Measurements from ENCODE around the gene DUOXA1.

Gene DUOXA1

DNA sequence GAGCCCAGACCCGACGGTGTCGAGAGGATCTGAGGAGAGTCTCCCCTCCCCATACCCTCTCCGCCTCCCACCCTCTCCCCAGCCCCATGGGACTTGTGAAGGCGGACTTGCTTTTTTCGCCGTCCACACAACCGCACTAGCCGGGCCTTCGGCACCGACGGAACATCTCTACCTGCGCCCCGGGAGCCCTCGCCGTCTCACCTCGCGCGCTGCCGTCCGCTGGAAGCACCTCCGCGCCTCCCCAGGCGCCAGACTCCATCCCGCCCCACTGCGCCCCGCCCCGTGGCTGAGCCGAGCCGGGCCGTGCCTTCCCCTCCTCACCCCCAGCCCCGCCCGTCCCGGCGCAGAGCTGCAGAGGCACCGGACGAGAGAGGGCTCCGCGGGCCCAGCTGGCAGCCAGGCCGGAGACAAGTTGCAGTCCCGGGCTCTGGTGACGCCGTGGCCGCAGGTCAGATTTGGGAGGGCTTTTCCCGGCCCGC, at the start of gene DUOXA1, which contains the start of gene DUOX1:
DUOXA1 (minus strand) TSS at position 229 of the 479 bp plus-strand sequence. CDS start 6,865 bp downstream, outside the sequence.
DUOX1 (plus strand) TSS at position 344 of the 479 bp plus-strand sequence. CDS start 1,973 bp downstream, outside the sequence.
- peak; percentile 73 for DNase-seq (ENCODE audit: low spot score)

- DNase-seq (ENCODE audit: low spot score) = no peak
These were observed 47.6 kb upstream of the DUOXA1 start for GRCh38 chr15:45177285-45177684.

DNA sequence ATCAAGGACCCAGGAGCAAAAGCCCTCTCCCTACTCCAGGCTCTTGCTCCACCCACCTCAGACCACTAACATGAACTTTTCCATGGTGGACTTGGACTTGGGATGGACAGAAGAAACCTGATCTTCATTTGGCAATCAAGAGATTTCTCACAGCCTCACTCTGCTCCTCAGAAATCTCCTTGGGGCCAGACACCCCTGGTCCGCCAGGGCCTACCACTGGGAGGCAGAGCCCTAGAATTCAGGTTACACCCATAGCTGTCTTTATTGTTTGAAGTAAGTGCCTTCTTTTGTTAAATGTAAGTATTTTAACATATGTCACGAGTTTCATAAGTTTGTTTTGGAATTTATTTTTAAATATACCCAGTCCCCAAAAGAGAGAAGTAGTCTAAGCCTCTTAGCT, 44.9 kb upstream of the DUOXA1 start:
- DNase-seq (ENCODE audit: low spot score) = no peak

- no peak for DNase-seq (ENCODE audit: low spot score)
These were observed 44.4 kb upstream of the DUOXA1 start for GRCh38 chr15:45174069-45174468.

DNA sequence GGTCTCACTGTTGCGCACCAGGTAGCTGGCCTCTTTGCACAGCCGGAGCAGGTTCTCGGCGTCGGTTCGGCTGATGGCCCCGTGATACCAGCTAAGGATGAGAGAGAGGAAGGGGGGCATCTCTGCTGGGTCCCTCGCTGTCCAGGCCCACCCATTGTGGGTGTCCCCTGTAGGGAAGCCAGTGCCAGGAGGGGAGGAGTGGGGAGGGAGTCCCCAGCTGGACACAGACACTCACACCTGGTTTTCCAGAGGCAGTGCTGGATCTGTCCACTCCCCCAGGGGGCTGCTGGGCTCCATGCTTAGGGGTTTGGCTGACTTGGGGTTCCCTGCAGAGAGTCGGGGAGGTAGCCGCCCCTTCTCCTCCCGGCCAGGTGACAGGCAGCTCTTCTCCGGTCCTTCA, 42.2 kb upstream of the DUOXA1 start:
- no peak for DNase-seq (ENCODE audit: low spot score)

- no peak for DNase-seq (ENCODE audit: low spot score)
These were observed 40.2 kb upstream of the DUOXA1 start for GRCh38 chr15:45169608-45170480.

- no peak for DNase-seq (ENCODE audit: low spot score)
These were observed 39.3 kb upstream of the DUOXA1 start for GRCh38 chr15:45168751-45169551.

DNA sequence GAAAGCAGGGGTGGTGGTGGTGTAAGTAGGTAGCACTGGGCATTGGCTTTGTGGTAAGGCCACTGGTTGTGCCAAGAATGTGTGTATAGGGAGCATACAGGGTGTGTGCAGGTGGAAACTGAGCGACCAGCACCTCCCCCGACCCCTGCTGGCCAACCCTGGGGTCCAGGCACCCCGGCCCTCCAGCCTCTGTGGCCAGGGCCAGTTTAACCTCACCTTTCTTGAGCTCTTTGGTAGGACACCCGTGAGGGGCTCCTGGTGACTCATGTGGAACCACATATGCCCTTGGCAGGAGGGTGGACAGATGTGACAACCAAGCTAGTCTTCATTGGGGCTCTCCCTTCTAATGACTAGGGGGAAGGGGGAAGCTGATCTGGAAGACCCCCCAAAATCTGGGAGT, 38.6 kb upstream of the DUOXA1 start:
- no peak for DNase-seq (ENCODE audit: low spot score)

DNA sequence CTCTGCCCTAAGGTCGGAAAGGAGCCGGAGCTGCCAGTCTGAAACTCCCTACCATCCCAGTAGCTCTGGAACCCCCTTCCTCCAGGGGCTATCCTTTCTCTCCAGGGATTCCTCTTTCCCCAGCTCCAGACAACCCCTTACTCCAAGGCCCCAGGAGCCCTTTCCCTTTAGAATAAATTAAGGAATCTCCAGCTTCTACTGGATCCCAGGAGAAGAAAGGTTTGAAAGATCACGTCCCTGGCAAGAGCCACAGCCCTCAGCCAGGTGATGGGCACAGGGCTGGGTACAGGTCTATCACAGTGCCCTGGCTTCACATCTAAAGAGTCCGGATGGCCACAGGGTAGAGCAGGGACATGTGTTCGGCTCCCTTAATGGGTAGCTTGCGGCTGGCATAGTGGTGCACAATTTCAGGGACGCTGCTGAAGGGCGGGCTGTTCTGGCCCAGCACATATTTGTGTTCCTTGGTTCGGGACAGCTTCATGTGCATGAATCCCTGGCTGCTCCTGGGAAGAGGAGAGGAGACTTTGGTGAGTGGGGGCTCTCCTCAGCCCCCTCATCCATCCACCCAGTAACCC, 38.0 kb upstream of the DUOXA1 start:
- DNase-seq (ENCODE audit: low spot score) = no peak

GRCh38 chr15:45166834-45167630, 37.4 kb upstream of the DUOXA1 start:
- peak; percentile 95 for DNase-seq (ENCODE audit: low spot score)

GRCh38 chr15:45165536-45165935, 35.9 kb upstream of the DUOXA1 start:
- DNase-seq (ENCODE audit: low spot score) = no peak

DNA sequence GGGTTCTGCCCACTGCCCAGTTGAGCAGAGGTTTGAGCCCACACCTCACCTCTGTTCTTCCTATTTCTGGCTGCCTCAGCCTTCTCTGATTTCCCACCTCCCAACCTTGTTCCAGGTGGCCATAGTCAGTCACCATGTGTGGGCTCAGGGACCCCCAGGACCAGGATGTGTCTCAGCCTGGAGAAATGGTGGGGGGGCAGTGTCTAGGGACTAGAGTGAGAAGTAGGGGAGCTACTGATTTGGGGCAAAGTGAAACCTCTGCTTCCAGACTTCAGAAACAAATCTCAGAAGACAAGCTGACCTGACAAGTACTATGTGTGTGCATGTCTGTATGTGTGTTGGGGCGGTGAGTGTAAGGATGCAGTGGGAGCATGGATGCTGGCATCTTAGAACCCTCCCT, 35.2 kb upstream of the DUOXA1 start:
- DNase-seq (ENCODE audit: low spot score) = no peak

- DNase-seq (ENCODE audit: low spot score) = no peak
These were observed 33.8 kb upstream of the DUOXA1 start for GRCh38 chr15:45163508-45163856.

DNA sequence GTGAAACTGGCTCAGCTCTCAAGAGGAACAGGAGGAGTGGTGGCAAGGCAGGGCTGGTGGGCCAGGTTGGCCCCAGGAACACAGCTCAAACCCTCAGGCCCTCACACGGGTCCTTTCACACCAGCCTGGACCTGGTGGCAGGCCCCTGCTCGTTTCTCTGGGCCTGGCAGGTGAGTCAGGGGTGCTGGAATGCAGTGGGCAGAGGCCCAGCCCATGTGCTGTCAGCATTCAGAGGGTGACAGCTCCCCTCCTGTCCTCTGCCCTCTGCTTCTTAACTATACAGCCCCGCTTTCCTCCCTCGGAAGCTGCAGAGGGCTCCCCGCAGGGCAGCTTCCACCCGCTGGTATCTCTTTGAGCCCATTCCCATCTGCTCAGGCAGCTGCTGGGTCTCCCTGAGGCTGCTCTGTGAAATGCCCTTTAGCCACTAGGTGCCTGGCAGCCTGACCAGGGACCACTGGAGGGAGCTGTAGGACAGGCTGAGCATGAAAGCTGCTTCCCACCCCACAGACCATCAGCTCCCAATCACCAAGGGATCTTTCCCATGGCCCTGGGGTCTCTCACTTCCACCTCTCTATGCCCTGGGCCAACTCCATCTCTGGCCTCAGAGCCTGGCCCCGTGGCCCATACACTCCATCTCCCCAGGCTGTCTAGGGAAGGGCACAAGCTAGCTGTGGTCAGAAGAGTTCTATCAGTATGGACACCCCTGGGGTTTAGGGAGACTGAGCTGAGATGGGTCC, 33.3 kb upstream of the DUOXA1 start:
- peak; percentile 93 for DNase-seq (ENCODE audit: low spot score)

- DNase-seq (ENCODE audit: low spot score) = no peak
These were observed 32.0 kb upstream of the DUOXA1 start for GRCh38 chr15:45161666-45162065.

DNA sequence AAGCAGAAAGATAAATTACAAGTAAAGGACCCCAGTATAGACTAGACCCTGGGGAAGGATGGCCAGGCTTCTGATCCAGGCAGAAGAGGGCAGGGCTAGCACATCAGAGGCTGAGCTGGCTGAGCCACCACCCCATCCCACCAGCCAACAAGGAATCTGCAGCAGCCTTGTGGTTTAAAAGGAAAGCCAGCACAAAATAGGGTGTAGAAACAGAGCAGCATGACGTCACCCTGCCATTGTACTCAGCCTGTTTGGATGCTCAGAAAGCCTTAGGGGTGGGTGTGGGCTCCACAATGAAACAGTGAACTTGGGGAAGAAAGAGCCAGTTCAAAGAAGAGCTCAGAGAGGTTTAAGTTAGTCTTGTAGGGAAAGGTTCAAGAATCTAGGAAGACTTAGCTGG, 28.3 kb upstream of the DUOXA1 start:
- peak; percentile 84 for DNase-seq (ENCODE audit: low spot score)

DNA sequence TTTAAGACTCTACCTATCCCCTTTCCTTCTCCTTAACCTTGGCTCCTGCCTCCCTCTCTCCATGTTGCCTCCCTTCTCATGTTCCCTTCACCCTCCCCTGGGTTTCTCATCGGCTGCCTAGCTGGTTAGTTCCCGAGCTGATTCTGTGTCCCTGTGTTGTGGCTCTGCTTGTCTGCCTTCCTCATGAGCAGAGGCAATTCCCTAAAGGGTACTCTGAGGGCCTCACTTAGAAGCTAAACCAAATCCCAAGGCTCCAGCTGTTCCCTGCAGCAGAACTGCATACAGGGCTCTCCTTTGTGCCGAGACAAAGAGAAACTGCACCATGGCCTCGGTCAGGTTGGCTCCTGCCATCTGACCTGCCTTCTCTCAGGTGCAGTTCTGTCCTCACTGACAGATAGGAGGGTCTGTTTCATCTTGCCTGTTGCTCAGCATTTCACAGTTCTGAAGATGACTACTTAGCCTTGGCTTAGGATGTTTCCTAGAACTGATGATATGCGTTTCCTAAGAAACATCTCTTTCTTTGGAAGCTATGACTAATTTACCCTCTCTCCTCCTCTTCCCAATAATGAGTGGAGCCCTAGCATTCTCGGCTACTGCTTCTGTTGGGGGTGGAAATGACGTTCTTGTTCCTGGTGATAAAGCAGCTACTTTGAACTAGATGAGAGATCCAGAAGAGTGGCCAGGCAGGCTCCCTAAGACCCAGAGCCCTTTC, 27.2 kb upstream of the DUOXA1 start:
- DNase-seq (ENCODE audit: low spot score) = peak; percentile 83

GRCh38 chr15:45155739-45156138, 26.1 kb upstream of the DUOXA1 start:
- no peak for DNase-seq (ENCODE audit: low spot score)

GRCh38 chr15:45151998-45152828, 22.5 kb upstream of the DUOXA1 start:
- no peak for DNase-seq (ENCODE audit: low spot score)

Data from GM03348 (cell line).